Measurements from ENCODE around the gene CCL23.

GRCh38 chr17:35968520-35969054 lies 49.2 kb downstream of the CCL23 start:
- TF ChIP-seq, protein P1, sequence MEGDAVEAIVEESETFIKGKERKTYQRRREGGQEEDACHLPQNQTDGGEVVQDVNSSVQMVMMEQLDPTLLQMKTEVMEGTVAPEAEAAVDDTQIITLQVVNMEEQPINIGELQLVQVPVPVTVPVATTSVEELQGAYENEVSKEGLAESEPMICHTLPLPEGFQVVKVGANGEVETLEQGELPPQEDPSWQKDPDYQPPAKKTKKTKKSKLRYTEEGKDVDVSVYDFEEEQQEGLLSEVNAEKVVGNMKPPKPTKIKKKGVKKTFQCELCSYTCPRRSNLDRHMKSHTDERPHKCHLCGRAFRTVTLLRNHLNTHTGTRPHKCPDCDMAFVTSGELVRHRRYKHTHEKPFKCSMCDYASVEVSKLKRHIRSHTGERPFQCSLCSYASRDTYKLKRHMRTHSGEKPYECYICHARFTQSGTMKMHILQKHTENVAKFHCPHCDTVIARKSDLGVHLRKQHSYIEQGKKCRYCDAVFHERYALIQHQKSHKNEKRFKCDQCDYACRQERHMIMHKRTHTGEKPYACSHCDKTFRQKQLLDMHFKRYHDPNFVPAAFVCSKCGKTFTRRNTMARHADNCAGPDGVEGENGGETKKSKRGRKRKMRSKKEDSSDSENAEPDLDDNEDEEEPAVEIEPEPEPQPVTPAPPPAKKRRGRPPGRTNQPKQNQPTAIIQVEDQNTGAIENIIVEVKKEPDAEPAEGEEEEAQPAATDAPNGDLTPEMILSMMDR (IDR thresholded peaks at IDR 0.05), result no peak
- TF ChIP-seq EP300 (IDR thresholded peaks at IDR 0.05) (no peak), POLR2AphosphoS5 (IDR thresholded peaks at IDR 0.05) (no peak), POLR2A (IDR thresholded peaks at IDR 0.05) (no peak)
